Measurements from ENCODE around the gene DLG4.
"Not testable (repeated sequence)": the region's sequence is repeated elsewhere in the genome, so short reads cannot be mapped to it uniquely, and the experiment has no call there.

- not testable (repeated sequence) for TF ChIP-seq POLR2A, CTCF (IDR thresholded peaks at IDR 0.05)
These were observed 24.2 kb upstream of the DLG4 start for GRCh38 chr17:7243838-7244237.

All from body of pancreas (tissue), 4 donors.